Measurements from ENCODE around the gene ERCC5.

DNA sequence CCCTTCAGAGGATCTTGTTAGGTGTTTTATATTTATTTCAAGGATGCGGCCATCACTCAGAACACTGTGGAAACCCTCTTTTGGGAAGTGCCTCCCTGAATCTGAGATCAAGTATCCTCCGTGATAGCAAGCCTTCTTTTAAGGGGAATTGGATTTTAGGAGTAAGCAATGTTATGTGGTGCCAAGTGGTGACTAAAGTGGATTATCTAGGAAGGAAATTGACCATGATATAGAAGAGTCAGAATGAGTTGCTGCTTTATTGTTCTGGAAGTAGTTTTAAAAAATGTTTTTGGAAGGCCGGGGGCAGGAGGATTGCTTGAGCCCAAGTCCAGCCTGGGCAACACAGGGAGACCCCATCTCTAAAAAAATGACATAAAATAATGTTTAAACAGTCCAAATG lies 6.7 kb downstream of the ERCC5 start:
- TF ChIP-seq, protein P1, sequence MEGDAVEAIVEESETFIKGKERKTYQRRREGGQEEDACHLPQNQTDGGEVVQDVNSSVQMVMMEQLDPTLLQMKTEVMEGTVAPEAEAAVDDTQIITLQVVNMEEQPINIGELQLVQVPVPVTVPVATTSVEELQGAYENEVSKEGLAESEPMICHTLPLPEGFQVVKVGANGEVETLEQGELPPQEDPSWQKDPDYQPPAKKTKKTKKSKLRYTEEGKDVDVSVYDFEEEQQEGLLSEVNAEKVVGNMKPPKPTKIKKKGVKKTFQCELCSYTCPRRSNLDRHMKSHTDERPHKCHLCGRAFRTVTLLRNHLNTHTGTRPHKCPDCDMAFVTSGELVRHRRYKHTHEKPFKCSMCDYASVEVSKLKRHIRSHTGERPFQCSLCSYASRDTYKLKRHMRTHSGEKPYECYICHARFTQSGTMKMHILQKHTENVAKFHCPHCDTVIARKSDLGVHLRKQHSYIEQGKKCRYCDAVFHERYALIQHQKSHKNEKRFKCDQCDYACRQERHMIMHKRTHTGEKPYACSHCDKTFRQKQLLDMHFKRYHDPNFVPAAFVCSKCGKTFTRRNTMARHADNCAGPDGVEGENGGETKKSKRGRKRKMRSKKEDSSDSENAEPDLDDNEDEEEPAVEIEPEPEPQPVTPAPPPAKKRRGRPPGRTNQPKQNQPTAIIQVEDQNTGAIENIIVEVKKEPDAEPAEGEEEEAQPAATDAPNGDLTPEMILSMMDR (IDR thresholded peaks at IDR 0.05; ENCODE audit: poor library complexity) = no peak
- no peak for TF ChIP-seq EZH2 (IDR thresholded peaks at IDR 0.05; ENCODE audit: borderline replicate concordance)
